ENCODE measurements around the gene HRH1.

The HRH1 gene

GRCh38 chr3:11288021-11288491, 133.8 kb downstream of the HRH1 start:
- H3K9me3 Mint-ChIP-seq, result no peaks in the 10 kb centered on the region
- no peaks in the 10 kb centered on the region for H3K27me3 Mint-ChIP-seq (ENCODE audit: low read depth)
- H3K36me3 Mint-ChIP-seq (ENCODE audit: low read depth), result peaks cover 35% of the 10 kb centered on the region
- no peak for DNase-seq (ENCODE audit: low spot score)
- H3K4me3 Mint-ChIP-seq, result no peak overlapping the region
- no peak overlapping the region for H3K27ac Mint-ChIP-seq
- peaks cover 49% of the 10 kb centered on the region for H3K4me1 Mint-ChIP-seq (ENCODE audit: low read depth)

DNA sequence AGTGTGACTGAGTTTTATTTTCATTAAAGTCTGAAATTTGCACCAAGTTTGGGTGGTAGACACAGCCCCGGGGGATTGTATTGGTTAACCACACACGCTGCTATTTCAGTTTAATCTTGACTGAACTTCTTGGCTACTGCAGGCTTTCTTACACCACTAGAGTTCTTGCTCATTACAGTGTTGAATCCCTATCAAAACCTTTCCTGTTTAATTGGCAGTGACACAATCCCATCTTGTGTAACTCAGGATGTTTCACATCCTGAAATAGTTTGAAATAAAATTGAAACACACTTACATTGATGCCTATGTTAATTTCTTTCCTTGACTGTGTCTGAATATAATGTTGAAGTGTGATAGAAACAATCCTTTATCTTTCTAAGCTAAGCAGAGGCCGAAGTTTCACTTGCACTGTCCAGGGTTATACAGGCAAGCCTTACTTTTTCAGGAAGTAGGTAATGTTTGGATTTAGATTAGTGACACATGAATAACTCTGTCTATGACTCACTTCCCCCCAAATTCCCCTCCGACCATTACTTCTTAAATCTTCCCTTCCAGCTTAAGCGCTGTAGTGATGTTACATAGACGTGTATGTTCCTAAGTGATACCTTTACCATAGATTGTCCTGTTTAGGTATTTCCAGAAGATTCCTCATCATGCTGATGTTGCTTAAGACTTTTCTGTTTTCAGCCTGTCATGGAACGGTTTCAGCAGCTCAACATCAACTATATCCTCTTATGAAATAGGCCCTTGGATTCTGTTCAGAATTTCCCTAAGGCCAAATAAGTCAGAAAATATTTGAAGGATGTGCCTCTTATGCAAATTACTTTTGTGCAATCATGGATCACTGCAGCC, 134.7 kb downstream of the HRH1 start:
- Mint-ChIP-seq H3K27ac (peak overlapping the region; percentile 65), H3K36me3 (ENCODE audit: low read depth) (peaks cover 31% of the 10 kb centered on the region), H3K4me3 (peak overlapping the region; percentile 58), H3K27me3 (ENCODE audit: low read depth) (no peaks in the 10 kb centered on the region), H3K9me3 (no peaks in the 10 kb centered on the region), H3K4me1 (ENCODE audit: low read depth) (peaks cover 49% of the 10 kb centered on the region)
- DNase-seq (ENCODE audit: low spot score), result no peak

- Mint-ChIP-seq H3K36me3 (ENCODE audit: low read depth) (peaks cover 29% of the 10 kb centered on the region), H3K27ac (peak overlapping the region; percentile 78), H3K4me3 (no peak overlapping the region), H3K9me3 (no peaks in the 10 kb centered on the region), H3K4me1 (ENCODE audit: low read depth) (peaks cover 49% of the 10 kb centered on the region), H3K27me3 (ENCODE audit: low read depth) (no peaks in the 10 kb centered on the region)
- no peak for DNase-seq (ENCODE audit: low spot score)
Measured at GRCh38 chr3:11289864-11290263, 135.6 kb downstream of the HRH1 start.

DNA sequence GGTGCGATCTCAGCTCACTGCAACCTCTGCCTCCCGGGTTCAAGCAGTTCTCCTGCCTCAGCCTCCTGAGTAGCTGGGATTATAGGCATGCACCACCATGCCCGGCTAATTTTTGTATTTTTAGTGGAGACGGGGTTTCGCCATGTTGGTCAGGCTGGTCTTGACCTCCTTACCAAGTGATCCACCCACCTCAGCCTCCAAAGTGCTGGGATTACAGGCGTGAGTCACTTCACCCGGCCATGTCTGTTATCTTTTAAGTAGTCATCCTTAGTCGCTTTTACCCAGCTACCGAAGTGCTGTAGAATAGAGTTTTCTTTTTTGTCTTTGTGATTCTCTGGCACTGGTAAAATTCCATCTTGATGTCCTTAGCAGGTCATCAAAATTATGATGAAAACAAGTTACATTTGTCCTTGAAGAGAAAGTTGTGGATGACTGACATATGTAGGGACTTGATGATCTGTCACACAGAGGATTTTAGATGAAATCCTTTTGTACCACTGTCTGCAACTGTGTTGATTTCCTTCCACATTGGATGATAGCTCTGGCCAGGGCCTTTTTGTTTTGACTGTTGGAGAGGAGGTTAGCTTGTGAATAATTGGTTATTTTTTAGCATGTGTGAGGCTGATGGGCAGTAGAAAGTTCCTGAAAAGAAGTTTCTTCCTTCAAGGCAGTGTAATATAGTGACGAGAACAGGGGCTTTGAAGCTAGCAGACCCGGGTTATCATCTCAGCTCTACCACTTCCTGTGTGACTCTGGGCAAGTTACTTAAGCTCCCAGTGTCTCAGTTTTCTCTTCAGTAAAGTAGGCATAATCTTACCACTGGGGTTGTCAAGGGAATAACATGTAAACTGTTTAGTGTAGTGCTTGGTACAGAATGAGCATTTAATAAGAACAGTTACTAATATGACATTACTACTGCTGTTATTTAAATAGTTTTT, 136.7 kb downstream of the HRH1 start:
- H3K4me1 Mint-ChIP-seq (ENCODE audit: low read depth), result peaks cover 50% of the 10 kb centered on the region
- H3K27ac Mint-ChIP-seq, result peak overlapping the region; percentile 96
- H3K9me3 Mint-ChIP-seq, result no peaks in the 10 kb centered on the region

GRCh38 chr3:11291808-11292207, 137.5 kb downstream of the HRH1 start:
- H3K27ac Mint-ChIP-seq, result peak overlapping the region; percentile 96
- DNase-seq (ENCODE audit: low spot score), result no peak
- peaks cover 54% of the 10 kb centered on the region for H3K4me1 Mint-ChIP-seq (ENCODE audit: low read depth)
- no peaks in the 10 kb centered on the region for H3K27me3 Mint-ChIP-seq (ENCODE audit: low read depth)
- H3K4me3 Mint-ChIP-seq, result peak overlapping the region; percentile 69
- no peaks in the 10 kb centered on the region for H3K9me3 Mint-ChIP-seq
- H3K36me3 Mint-ChIP-seq (ENCODE audit: low read depth), result peaks cover 29% of the 10 kb centered on the region

More for the DNA sequence above, 136.7 kb downstream of the HRH1 start:
- no peaks in the 10 kb centered on the region for H3K27me3 Mint-ChIP-seq (ENCODE audit: low read depth)
- DNase-seq (ENCODE audit: low spot score), result peak; percentile 21
- H3K36me3 Mint-ChIP-seq (ENCODE audit: low read depth), result peaks cover 26% of the 10 kb centered on the region
- peak overlapping the region; percentile 69 for H3K4me3 Mint-ChIP-seq

DNA sequence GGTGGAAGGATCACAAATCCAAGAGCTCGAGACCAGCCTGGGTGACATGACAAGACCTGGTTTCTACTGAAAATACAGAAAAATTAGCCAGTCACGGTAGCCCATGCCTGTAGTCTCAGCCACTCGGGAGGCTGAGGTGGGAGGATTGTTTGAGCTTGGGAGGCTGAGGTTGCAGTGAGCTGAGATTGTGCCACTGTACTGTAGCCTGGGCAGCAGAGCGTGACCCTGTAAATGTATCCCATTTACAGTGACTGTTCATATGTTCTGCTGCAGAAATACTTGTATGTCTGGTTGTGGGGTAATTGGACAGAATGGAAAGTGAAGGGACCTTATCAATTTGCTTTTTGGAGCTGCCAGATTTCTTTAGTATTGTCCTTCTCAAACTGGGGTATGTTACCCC, 142.8 kb downstream of the HRH1 start:
- H3K36me3 Mint-ChIP-seq (ENCODE audit: low read depth), result peaks cover 35% of the 10 kb centered on the region
- H3K4me1 Mint-ChIP-seq (ENCODE audit: low read depth), result peaks cover 22% of the 10 kb centered on the region
- no peak overlapping the region for H3K27ac Mint-ChIP-seq
- H3K4me3 Mint-ChIP-seq, result no peak overlapping the region
- no peak for DNase-seq (ENCODE audit: low spot score)
- H3K27me3 Mint-ChIP-seq (ENCODE audit: low read depth), result no peaks in the 10 kb centered on the region
- no peaks in the 10 kb centered on the region for H3K9me3 Mint-ChIP-seq

DNA sequence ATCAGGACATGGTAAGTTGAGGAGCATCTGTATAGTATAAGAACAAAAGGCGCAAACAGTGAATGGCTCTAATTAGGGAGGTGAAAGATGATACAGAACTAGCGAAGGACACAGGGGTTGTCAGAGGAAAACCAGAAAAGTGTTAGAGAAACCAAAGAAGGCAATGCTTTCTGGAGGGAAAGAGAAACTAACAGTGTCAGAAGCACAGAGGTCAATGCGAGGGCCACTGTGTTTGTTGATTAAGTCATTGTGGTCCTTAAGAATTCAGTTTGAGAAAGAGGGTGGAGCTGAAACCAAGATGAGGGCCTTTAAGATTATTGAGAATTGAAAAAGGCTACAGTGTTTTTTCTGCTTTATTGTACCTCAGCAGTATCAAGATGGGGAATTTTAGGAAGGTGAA, 146.7 kb downstream of the HRH1 start:
- H3K36me3 Mint-ChIP-seq (ENCODE audit: low read depth), result peaks cover 52% of the 10 kb centered on the region

DNA sequence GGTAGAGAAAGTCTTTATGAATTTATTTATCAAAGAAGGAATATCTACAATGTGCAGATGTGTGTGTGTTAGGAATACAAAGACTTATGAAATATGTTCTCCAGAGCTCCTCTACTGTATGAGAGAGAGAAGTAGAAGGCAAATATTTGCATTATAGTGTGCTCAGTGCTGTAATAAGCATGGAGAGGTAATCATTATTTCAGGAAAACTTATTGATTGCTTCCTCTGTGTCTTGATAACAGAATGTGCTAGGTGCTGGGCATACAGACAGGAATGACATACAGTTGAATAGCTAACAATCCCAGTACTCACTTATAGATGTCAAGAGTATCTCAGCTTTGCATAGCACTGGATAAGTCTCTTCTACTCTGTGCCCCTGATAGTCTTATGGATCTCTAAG, 148.2 kb downstream of the HRH1 start:
- Mint-ChIP-seq H3K4me1 (ENCODE audit: low read depth) (peaks cover 39% of the 10 kb centered on the region), H3K27me3 (ENCODE audit: low read depth) (no peaks in the 10 kb centered on the region), H3K9me3 (no peaks in the 10 kb centered on the region), H3K4me3 (no peak overlapping the region), H3K36me3 (ENCODE audit: low read depth) (peaks cover 56% of the 10 kb centered on the region), H3K27ac (no peak overlapping the region)
- no peak for DNase-seq (ENCODE audit: low spot score)

More for the DNA sequence above, 146.7 kb downstream of the HRH1 start:
- peak; percentile 17 for DNase-seq (ENCODE audit: low spot score)
- Mint-ChIP-seq H3K9me3 (no peaks in the 10 kb centered on the region), H3K27ac (peak overlapping the region; percentile 77), H3K27me3 (ENCODE audit: low read depth) (no peaks in the 10 kb centered on the region), H3K4me1 (ENCODE audit: low read depth) (peaks cover 30% of the 10 kb centered on the region), H3K4me3 (peak overlapping the region; percentile 51)

GRCh38 chr3:11304175-11304574, 149.9 kb downstream of the HRH1 start:
- Mint-ChIP-seq H3K4me3 (no peak overlapping the region), H3K9me3 (no peaks in the 10 kb centered on the region), H3K27ac (no peak overlapping the region), H3K36me3 (ENCODE audit: low read depth) (peaks cover 62% of the 10 kb centered on the region), H3K27me3 (ENCODE audit: low read depth) (no peaks in the 10 kb centered on the region), H3K4me1 (ENCODE audit: low read depth) (peaks cover 44% of the 10 kb centered on the region)
- no peak for DNase-seq (ENCODE audit: low spot score)

- H3K27me3 Mint-ChIP-seq (ENCODE audit: low read depth), result no peaks in the 10 kb centered on the region
- H3K4me1 Mint-ChIP-seq (ENCODE audit: low read depth), result peaks cover 40% of the 10 kb centered on the region
- no peak overlapping the region for H3K4me3 Mint-ChIP-seq
- no peak overlapping the region for H3K27ac Mint-ChIP-seq
- DNase-seq (ENCODE audit: low spot score), result no peak
- peaks cover 60% of the 10 kb centered on the region for H3K36me3 Mint-ChIP-seq (ENCODE audit: low read depth)
- no peaks in the 10 kb centered on the region for H3K9me3 Mint-ChIP-seq
Measured at GRCh38 chr3:11305509-11305908, 151.2 kb downstream of the HRH1 start.

GRCh38 chr3:11306817-11307589, 152.7 kb downstream of the HRH1 start:
- H3K27ac Mint-ChIP-seq, result peak overlapping the region; percentile 82
- peaks cover 60% of the 10 kb centered on the region for H3K36me3 Mint-ChIP-seq (ENCODE audit: low read depth)
- peak; percentile 41 for DNase-seq (ENCODE audit: low spot score)
- H3K9me3 Mint-ChIP-seq, result no peaks in the 10 kb centered on the region
- H3K4me3 Mint-ChIP-seq, result peak overlapping the region; percentile 65
- H3K4me1 Mint-ChIP-seq (ENCODE audit: low read depth), result peaks cover 30% of the 10 kb centered on the region
- no peaks in the 10 kb centered on the region for H3K27me3 Mint-ChIP-seq (ENCODE audit: low read depth)

DNA sequence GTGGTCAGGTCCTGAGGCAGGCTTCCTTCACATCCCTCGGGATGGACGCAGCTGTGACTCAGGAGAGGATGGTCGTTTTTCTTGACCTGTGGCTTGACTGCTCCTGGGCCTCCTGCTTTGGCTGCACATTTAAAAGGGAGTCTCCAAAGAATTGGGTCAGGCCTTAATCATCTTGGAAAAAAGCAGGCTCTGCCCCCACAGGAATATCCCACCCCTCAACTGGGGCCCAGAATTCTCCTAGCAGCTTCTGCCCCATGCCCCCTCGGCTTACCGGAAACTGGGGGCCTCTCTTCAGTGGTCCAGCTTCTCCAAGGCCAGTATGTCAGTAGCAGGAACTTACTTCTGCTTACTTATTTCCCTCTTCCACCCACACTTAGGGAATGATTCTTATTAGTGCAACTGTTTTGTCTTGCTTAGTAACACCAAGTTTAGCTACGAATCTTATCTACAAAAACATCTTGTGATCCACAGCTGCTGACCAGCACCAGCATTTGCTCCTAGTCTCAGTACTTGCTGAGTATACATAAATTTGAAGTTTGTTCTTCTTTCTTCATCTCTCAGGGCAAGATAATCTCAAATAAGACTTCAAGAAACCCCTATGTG, 153.6 kb downstream of the HRH1 start:
- Mint-ChIP-seq H3K27me3 (ENCODE audit: low read depth) (no peaks in the 10 kb centered on the region), H3K36me3 (ENCODE audit: low read depth) (peaks cover 58% of the 10 kb centered on the region), H3K4me3 (no peak overlapping the region), H3K27ac (peak overlapping the region; percentile 8), H3K9me3 (no peaks in the 10 kb centered on the region), H3K4me1 (ENCODE audit: low read depth) (peaks cover 30% of the 10 kb centered on the region)
- DNase-seq (ENCODE audit: low spot score), result no peak

DNA sequence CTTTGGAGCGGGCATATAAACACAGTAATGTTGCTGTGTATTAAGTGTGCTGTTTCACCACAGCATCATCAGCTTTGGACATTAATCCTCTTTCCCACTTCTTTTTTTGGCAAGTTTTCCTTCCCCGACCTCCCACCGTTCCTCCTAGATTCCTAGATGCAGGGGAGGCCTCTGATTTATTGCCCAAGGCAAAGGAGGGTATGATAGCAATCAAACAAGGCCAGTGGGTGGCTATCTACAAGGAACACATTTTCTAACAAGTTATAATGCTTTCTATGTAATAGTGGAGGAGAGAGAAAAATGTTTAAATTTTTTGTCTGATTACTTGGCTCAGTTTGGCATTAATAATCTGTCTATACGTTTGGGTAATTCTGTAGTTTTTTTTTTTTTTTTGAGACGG, 156.0 kb downstream of the HRH1 start:
- H3K4me1 Mint-ChIP-seq (ENCODE audit: low read depth), result peaks cover 25% of the 10 kb centered on the region
- peaks cover 63% of the 10 kb centered on the region for H3K36me3 Mint-ChIP-seq (ENCODE audit: low read depth)
- no peaks in the 10 kb centered on the region for H3K27me3 Mint-ChIP-seq (ENCODE audit: low read depth)
- no peak overlapping the region for H3K4me3 Mint-ChIP-seq
- no peak overlapping the region for H3K27ac Mint-ChIP-seq
- no peak for DNase-seq (ENCODE audit: low spot score)
- no peaks in the 10 kb centered on the region for H3K9me3 Mint-ChIP-seq

Measured in T-helper 2 cell treated with Interferon-gamma antibody and Interleukin-4, amounts not matched to agents 5 μg/mL and 100 μg/mL, for 36 hours (primary cell).